Measurements from ENCODE around the gene TMEM184A.

- no peak for TF ChIP-seq RNF2 (IDR thresholded peaks at IDR 0.05; ENCODE audit: borderline replicate concordance, low read depth, low read length, missing control alignments, poor library complexity, severe bottlenecking)
- no peak for TF ChIP-seq CTCF (IDR thresholded peaks at IDR 0.05; ENCODE audit: control extremely low read depth in 1 of 3, insufficient read depth in 1 of 3, low read depth in 1 of 3, low read length in 3 of 3)
- no peak for TF ChIP-seq SUZ12 (IDR thresholded peaks at IDR 0.05; ENCODE audit: low read length)
- TF ChIP-seq BRCA1 (IDR thresholded peaks at IDR 0.05; ENCODE audit: low read depth, low read length), result no peak
Measured at GRCh38 chr7:1542329-1542728, 13.7 kb downstream of the TMEM184A start.
